Fibroblast of skin of left biceps (primary cell): ENCODE data around the gene ARAP1.
"Not testable (repeated sequence)": the region's sequence is repeated elsewhere in the genome, so short reads cannot be mapped to it uniquely, and the experiment has no call there.

Experiments
- DNase-seq, 2 experiments: peaks; one replicate each; pipeline ENCODE4 v3.0.0-alpha.2; 2013; ENCODE audit warnings: low read depth in 2 of 2

Gene ARAP1

GRCh38 chr11:72752088-72752914 is at the start of gene ARAP1:
Gene ARAP1 (minus strand): TSS chr11:72752408. CDS start chr11:72727128, 25,280 bp downstream.
- no peak for DNase-seq

- no peak for DNase-seq
Measured at GRCh38 chr11:72799441-72799840, 47.2 kb upstream of the ARAP1 start.

- DNase-seq, result no peak
Measured at GRCh38 chr11:72798361-72798760, 46.2 kb upstream of the ARAP1 start.

GRCh38 chr11:72793425-72794367 is 41.5 kb upstream of the ARAP1 start, which contains the start of gene STARD10:
Gene STARD10 (minus strand): TSS chr11:72794047. CDS start chr11:72781181, 12,866 bp downstream.
- peak; percentile 89 for DNase-seq

- DNase-seq, result no peak
Measured at GRCh38 chr11:72793076-72793424, 40.8 kb upstream of the ARAP1 start.

- no peak for DNase-seq
Measured at GRCh38 chr11:72792437-72793021, 40.3 kb upstream of the ARAP1 start.

- DNase-seq, result not testable (repeated sequence)
Measured at GRCh38 chr11:72791228-72791627, 39.0 kb upstream of the ARAP1 start.

- DNase-seq, result peak; percentile 82
Measured at GRCh38 chr11:72789493-72790131, 37.4 kb upstream of the ARAP1 start.

- DNase-seq, result no peak
Measured at GRCh38 chr11:72788241-72788640, 36.0 kb upstream of the ARAP1 start.

GRCh38 chr11:72787216-72788104 is 35.3 kb upstream of the ARAP1 start:
- no peak for DNase-seq

GRCh38 chr11:72786305-72787215 is 34.4 kb upstream of the ARAP1 start:
- DNase-seq, result no peak

GRCh38 chr11:72784662-72785061 is 32.5 kb upstream of the ARAP1 start:
- no peak for DNase-seq

- DNase-seq, result no peak
Measured at GRCh38 chr11:72783144-72783905, 31.1 kb upstream of the ARAP1 start.

- DNase-seq, result no peak
Measured at GRCh38 chr11:72782081-72782920, 30.1 kb upstream of the ARAP1 start.

- no peak for DNase-seq
Measured at GRCh38 chr11:72781313-72782080, 29.3 kb upstream of the ARAP1 start.

- DNase-seq, result no peak
Measured at GRCh38 chr11:72781063-72781312, 28.8 kb upstream of the ARAP1 start.

- no peak for DNase-seq
Measured at GRCh38 chr11:72780296-72781062, 28.3 kb upstream of the ARAP1 start.
